ENCODE data around the gene MUSTN1. TPM values are rescaled to one million over a fixed set of nuclear protein-coding genes. Genes with fewer than 3 reads are reported as not detected.

The MUSTN1 gene
- total RNA-seq, 2 experiments from 2014 or later: not detected

DNA sequence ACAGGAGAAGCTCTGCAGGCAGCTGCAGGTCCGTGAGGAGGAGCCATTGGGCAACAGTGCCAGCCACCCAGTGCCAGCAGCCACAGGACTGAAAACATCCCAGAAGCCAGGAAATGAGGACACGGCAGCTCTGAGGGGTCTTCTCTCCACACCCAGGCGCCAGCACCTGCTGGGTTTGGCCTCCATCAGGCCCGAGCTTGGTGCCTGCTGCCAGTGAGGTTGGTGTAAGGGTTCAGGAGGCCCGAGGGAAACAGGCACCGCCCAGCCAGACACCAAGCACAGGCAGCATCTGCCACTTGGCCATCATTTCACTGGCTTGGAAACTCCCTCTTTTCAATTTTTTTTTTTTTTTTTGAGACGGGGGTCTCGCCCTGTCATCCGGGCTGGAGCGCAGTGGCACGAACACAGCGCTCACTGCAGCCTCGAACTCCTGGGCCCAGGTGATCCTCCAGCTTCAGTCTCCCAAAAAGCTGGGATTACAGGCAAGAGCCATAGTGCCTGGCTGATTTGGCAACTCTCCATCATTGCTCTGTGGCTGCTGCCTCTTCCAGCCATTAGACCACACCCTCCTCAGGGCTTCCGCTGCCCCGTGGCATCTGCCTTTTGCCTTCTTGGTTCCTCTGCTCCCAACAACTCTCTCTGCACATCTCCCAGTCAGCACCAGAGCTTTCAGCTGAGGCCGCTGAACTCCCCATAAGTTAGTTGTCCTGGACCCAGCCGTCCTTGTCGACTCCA lies 41.7 kb downstream of the MUSTN1 start:
- DNase-seq (no peak), ATAC-seq (no peak)
- Mint-ChIP-seq H3K9me3 (no peaks in the 10 kb centered on the region), H3K4me3 (no peak overlapping the region), H3K27ac (no peak overlapping the region), H3K36me3 (ENCODE audit: low read depth) (no peaks in the 10 kb centered on the region), H3K27me3 (no peaks in the 10 kb centered on the region), H3K4me1 (ENCODE audit: low read depth) (no peaks in the 10 kb centered on the region)
- TF ChIP-seq, protein P1, sequence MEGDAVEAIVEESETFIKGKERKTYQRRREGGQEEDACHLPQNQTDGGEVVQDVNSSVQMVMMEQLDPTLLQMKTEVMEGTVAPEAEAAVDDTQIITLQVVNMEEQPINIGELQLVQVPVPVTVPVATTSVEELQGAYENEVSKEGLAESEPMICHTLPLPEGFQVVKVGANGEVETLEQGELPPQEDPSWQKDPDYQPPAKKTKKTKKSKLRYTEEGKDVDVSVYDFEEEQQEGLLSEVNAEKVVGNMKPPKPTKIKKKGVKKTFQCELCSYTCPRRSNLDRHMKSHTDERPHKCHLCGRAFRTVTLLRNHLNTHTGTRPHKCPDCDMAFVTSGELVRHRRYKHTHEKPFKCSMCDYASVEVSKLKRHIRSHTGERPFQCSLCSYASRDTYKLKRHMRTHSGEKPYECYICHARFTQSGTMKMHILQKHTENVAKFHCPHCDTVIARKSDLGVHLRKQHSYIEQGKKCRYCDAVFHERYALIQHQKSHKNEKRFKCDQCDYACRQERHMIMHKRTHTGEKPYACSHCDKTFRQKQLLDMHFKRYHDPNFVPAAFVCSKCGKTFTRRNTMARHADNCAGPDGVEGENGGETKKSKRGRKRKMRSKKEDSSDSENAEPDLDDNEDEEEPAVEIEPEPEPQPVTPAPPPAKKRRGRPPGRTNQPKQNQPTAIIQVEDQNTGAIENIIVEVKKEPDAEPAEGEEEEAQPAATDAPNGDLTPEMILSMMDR (IDR thresholded peaks at IDR 0.05): no peak
- ChIA-PET POLR2A (interaction anchor here (1.0 to 1.1 kb wide), 2 partner anchors 22 to 156 kb away, joined by 3 to 4 read pairs; partner anchors contain the start of gene NEK4), CTCF (interaction anchor here (0.8 kb wide), 1 partner anchor 27 kb away, joined by 3 read pairs; no protein-coding TSS in a partner anchor)
- intact Hi-C loops (cut with micrococcal nuclease): no loop called here

DNA sequence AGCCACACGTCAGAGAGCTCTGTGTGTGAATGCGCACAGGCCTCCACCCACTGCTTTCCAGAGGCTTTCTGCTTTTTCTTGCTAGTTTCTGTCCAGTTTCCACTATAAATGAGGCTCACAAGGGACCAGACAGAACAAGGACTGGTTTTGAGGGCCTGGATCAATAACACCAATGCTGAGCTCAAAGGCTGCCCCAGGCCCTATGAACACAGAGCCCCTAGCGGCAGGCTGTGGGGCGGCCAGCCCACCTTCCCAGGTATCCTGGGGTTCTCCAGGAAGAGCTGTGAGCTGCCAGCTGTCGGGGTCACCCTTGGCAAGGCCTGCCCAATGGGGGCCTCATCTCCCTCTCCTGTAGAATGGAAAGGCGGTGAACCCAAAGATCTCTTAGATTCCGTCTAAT lies 42.4 kb downstream of the MUSTN1 start:
- Mint-ChIP-seq H3K27me3 (no peaks in the 10 kb centered on the region), H3K9me3 (no peaks in the 10 kb centered on the region), H3K27ac (no peak overlapping the region), H3K36me3 (ENCODE audit: low read depth) (no peaks in the 10 kb centered on the region), H3K4me3 (no peak overlapping the region), H3K4me1 (ENCODE audit: low read depth) (no peaks in the 10 kb centered on the region)
- ChIA-PET CTCF (interaction anchor here (1.1 kb wide), 1 partner anchor 73 kb away, joined by 3 read pairs; no protein-coding TSS in a partner anchor), POLR2A (interaction anchor here (1.0 kb wide), 1 partner anchor 156 kb away, joined by 4 read pairs; no protein-coding TSS in a partner anchor)
- TF ChIP-seq, protein P1 (IDR thresholded peaks at IDR 0.05): no peak
- intact Hi-C loops (cut with micrococcal nuclease): no loop called here
- ATAC-seq (no peak), DNase-seq (no peak)

- ChIA-PET CTCF (interaction anchor here (0.7 to 1.1 kb wide), 2 partner anchors 29 to 72 kb away, joined by 3 read pairs; no protein-coding TSS in a partner anchor), POLR2A (interaction anchor here (1.0 kb wide), 1 partner anchor 157 kb away, joined by 4 read pairs; no protein-coding TSS in a partner anchor)
- Mint-ChIP-seq H3K27ac (no peak overlapping the region), H3K4me3 (no peak overlapping the region), H3K27me3 (no peaks in the 10 kb centered on the region), H3K4me1 (ENCODE audit: low read depth) (no peaks in the 10 kb centered on the region), H3K36me3 (ENCODE audit: low read depth) (no peaks in the 10 kb centered on the region), H3K9me3 (no peaks in the 10 kb centered on the region)
- ATAC-seq (no peak), DNase-seq (no peak)
- intact Hi-C loops (cut with micrococcal nuclease): no loop called here
- TF ChIP-seq, protein P1 (IDR thresholded peaks at IDR 0.05): no peak
These were observed 42.9 kb downstream of the MUSTN1 start for GRCh38 chr3:52791928-52792327.

DNA sequence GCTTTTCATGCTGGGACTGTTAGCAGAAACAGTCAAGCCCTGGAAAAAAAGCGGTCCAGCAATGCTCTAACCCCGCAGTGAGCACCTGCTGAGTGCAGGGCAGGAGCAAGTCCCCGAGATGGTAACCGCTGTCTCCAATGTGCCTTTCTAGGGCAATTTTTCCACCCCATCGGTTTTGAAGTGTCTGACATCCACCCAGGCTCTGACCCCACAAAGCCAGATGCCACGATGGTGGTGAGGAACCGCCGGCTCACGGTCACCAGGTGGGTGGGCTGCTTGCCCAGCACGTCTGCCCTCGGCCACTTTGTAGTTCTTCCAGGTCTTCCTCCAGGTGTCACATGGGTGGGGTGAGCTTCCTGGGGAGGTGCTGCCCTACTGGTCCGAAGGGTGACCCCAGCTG lies 43.5 kb downstream of the MUSTN1 start:
- H3K27me3 Mint-ChIP-seq: no peaks in the 10 kb centered on the region
- no peaks in the 10 kb centered on the region for H3K4me1 Mint-ChIP-seq (ENCODE audit: low read depth)
- intact Hi-C loops (cut with micrococcal nuclease): no loop called here
- H3K27ac Mint-ChIP-seq: no peak overlapping the region
- CTCF ChIA-PET: interaction anchor here (0.7 to 1.1 kb wide), 2 partner anchors 30 to 72 kb away, joined by 3 read pairs; no protein-coding TSS in a partner anchor
- POLR2A ChIA-PET: no interaction called here
- H3K36me3 Mint-ChIP-seq (ENCODE audit: low read depth): no peaks in the 10 kb centered on the region
- DNase-seq (no peak), ATAC-seq (no peak)
- TF ChIP-seq, protein P1 (IDR thresholded peaks at IDR 0.05): no peak
- H3K9me3 Mint-ChIP-seq: no peaks in the 10 kb centered on the region
- H3K4me3 Mint-ChIP-seq: no peak overlapping the region

- TF ChIP-seq, protein P1 (IDR thresholded peaks at IDR 0.05): no peak
- no peaks in the 10 kb centered on the region for H3K9me3 Mint-ChIP-seq
- DNase-seq: no peak
These were observed 44.1 kb downstream of the MUSTN1 start for GRCh38 chr3:52790741-52791140.

More at GRCh38 chr3:52790741-52791140, 44.1 kb downstream of the MUSTN1 start:
- H3K36me3 Mint-ChIP-seq (ENCODE audit: low read depth): no peaks in the 10 kb centered on the region
- intact Hi-C loops (cut with micrococcal nuclease): no loop called here
- ATAC-seq: no peak
- no peak overlapping the region for H3K4me3 Mint-ChIP-seq
- CTCF ChIA-PET: interaction anchor here (1.3 kb wide), 1 partner anchor 8 kb away, joined by 3 read pairs; no protein-coding TSS in a partner anchor
- no peaks in the 10 kb centered on the region for H3K4me1 Mint-ChIP-seq (ENCODE audit: low read depth)
- POLR2A ChIA-PET: no interaction called here
- H3K27ac Mint-ChIP-seq: no peak overlapping the region
- no peaks in the 10 kb centered on the region for H3K27me3 Mint-ChIP-seq
